ENCODE measurements around the gene PRSS58.

GRCh38 chr7:142300689-142301088 is 42.8 kb upstream of the PRSS58 start:
- TF ChIP-seq CTCF (IDR thresholded peaks at IDR 0.05), result peak in 1 of 3 experiments; percentile 30
- no peak for TF ChIP-seq POLR2A (IDR thresholded peaks at IDR 0.05)

Measured in testis (tissue), 2 donors.